ENCODE data around the gene DDOST.

DNA sequence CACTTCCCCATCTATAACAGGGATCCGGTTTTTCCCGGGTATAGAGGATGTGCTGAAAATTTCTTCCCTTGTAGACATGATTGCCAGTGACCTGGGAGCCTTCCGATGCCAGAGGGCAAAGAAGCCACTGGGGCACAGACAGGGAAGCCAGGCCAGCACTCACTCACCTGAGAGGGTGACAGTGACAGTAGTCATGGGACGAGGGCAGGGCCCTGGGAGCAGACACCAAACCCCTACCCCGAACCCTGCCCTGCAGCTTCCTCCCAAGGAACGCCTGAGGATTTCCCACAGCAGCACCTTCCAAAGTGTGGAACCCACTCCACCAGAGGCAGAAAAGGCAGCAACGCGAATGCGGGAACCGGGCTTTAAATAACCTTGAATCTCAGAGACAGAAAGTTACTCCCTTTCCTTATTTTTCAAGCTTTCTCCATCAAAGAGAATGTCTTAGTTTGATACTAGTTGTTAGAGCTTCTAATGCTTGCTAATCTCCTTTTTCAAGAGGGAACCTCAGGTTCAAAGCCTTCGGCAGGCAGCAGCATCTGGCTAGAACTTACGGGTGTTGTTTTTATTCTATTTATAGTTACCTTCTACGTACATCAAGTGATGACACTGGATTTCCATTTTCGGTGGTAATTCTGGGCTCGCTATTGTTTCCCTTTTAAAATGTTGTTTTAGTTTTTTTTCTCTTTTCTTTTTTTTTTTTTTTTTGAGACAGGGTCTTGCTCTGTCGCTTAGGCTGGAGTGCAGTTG, 2.8 kb downstream of the DDOST start:
- TF ChIP-seq POLR2A (IDR thresholded peaks at IDR 0.05; ENCODE audit: extremely low read depth, insufficient read length), result no peak
- TF ChIP-seq, protein P1, sequence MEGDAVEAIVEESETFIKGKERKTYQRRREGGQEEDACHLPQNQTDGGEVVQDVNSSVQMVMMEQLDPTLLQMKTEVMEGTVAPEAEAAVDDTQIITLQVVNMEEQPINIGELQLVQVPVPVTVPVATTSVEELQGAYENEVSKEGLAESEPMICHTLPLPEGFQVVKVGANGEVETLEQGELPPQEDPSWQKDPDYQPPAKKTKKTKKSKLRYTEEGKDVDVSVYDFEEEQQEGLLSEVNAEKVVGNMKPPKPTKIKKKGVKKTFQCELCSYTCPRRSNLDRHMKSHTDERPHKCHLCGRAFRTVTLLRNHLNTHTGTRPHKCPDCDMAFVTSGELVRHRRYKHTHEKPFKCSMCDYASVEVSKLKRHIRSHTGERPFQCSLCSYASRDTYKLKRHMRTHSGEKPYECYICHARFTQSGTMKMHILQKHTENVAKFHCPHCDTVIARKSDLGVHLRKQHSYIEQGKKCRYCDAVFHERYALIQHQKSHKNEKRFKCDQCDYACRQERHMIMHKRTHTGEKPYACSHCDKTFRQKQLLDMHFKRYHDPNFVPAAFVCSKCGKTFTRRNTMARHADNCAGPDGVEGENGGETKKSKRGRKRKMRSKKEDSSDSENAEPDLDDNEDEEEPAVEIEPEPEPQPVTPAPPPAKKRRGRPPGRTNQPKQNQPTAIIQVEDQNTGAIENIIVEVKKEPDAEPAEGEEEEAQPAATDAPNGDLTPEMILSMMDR (IDR thresholded peaks at IDR 0.05; ENCODE audit: low read depth, low read length), result no peak
- no peak for TF ChIP-seq MYC (IDR thresholded peaks at IDR 0.05; ENCODE audit: low read depth, low read length)
- TF ChIP-seq, protein P2, sequence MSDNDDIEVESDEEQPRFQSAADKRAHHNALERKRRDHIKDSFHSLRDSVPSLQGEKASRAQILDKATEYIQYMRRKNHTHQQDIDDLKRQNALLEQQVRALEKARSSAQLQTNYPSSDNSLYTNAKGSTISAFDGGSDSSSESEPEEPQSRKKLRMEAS (IDR thresholded peaks at IDR 0.05; ENCODE audit: low read depth, low read length), result no peak
